Uterus (tissue), 4 donors: Measurements from ENCODE around the gene ASB15. TPM values are rescaled to one million over a fixed set of nuclear protein-coding genes. Genes with fewer than 3 reads are reported as not detected.

Source experiments
- DNase-seq, 2 donors: peaks; one replicate each; pipeline ENCODE4 v3.0.0-alpha.2; 2019 to 2020
- H3K27ac ChIP-seq, 2 donors: fragments of 200-600 bp; sonication (generic); 1 replicate in 1 of 2; 2 replicates in 1 of 2; pipeline ENCODE4 v1.5.1; 2016 to 2018
- H3K27me3 ChIP-seq, 2 donors: fragments of 200-600 bp; sonication (generic); one replicate each; pipeline ENCODE4 v1.5.1; 2018 to 2019; ENCODE audit warnings: control low read depth in 1 of 2
- H3K36me3 ChIP-seq, 2 donors: fragments of 200-600 bp; sonication (generic); one replicate each; pipeline ENCODE4 v1.5.1; 2019; ENCODE audit warnings: control low read depth in 1 of 2
- H3K4me1 ChIP-seq, 2 donors: fragments of 200-600 bp; sonication (generic); one replicate each; pipeline ENCODE4 v1.5.1; 2018 to 2019; ENCODE audit warnings: control low read depth in 1 of 2
- H3K4me3 ChIP-seq, 2 donors: fragments of 200-600 bp; sonication (generic); 1 replicate in 1 of 2; 2 replicates in 1 of 2; pipeline ENCODE4 v1.5.1; 2018 to 2019; ENCODE audit warnings: mild to moderate bottlenecking in 1 of 2
- H3K9me3 ChIP-seq, 2 donors: fragments of 200-600 bp; sonication (generic); one replicate each; pipeline ENCODE4 v1.5.1; 2019; ENCODE audit warnings: control low read depth in 1 of 2
- CTCF ChIP-seq, 4 experiments: fragments of 200-600 bp in 2 of 4; fragments of 450-650 bp in 2 of 4; sonication (generic) in 2 of 4; IDR thresholded peaks; one replicate each; pipeline ENCODE4 v1.5.1; 2016 to 2019; ENCODE audit warnings: antibody characterized with exemption in 4 of 4, mild to moderate bottlenecking in 2 of 4, moderate library complexity in 1 of 4
- POLR2A ChIP-seq, 2 donors: fragments of 450-650 bp; IDR thresholded peaks; one replicate each; pipeline ENCODE4 v1.6.1; 2016; ENCODE audit warnings: antibody characterized with exemption in 2 of 2, mild to moderate bottlenecking in 1 of 2, moderate library complexity in 1 of 2
- intact Hi-C: fragments of 100-400 bp; cut with DNase I; formaldehyde crosslinking; loops from one replicate; pipeline ENCODE4 v1.15.1; 2023; ENCODE audit warnings: low total_unique reads
- total RNA-seq, 4 donors: library from RNA; depleted of rRNA in 3 of 4; stranded (reverse); fragments of >200 nt in 3 of 4; gene quantifications; one replicate each; pipeline versions ENCODE4 v1.1.0 to v1.2.4, GENCODE V29; 2014 to 2023
- donor health status: DM: yes; HTN: yes; CAD: no.

The ASB15 gene
- total RNA-seq, 4 donors from 2014 or later: not detected

GRCh38 chr7:123657304-123657685, 55.7 kb downstream of the ASB15 start:
- TF ChIP-seq CTCF (IDR thresholded peaks at IDR 0.05): no peak
- no peak for TF ChIP-seq POLR2A (IDR thresholded peaks at IDR 0.05)
- Histone ChIP-seq H3K27me3 (no peaks in the 10 kb centered on the region), H3K9me3 (no peaks in the 10 kb centered on the region), H3K4me1 (no peaks in the 10 kb centered on the region), H3K27ac (no peak overlapping the region), H3K4me3 (no peak overlapping the region), H3K36me3 (no peaks in the 10 kb centered on the region)
- intact Hi-C loops: no loop called here
- DNase-seq: no peak

- no peaks in the 10 kb centered on the region for H3K36me3 ChIP-seq
- H3K4me3 ChIP-seq: no peak overlapping the region
- H3K4me1 ChIP-seq: no peaks in the 10 kb centered on the region
- intact Hi-C loops: no loop called here
- no peak for DNase-seq
- no peaks in the 10 kb centered on the region for H3K9me3 ChIP-seq
- H3K27ac ChIP-seq: no peak overlapping the region
- H3K27me3 ChIP-seq: no peaks in the 10 kb centered on the region
- no peak for TF ChIP-seq POLR2A (IDR thresholded peaks at IDR 0.05)
- no peak for TF ChIP-seq CTCF (IDR thresholded peaks at IDR 0.05)
Observed at GRCh38 chr7:123658023-123658422, 56.4 kb downstream of the ASB15 start.

DNA sequence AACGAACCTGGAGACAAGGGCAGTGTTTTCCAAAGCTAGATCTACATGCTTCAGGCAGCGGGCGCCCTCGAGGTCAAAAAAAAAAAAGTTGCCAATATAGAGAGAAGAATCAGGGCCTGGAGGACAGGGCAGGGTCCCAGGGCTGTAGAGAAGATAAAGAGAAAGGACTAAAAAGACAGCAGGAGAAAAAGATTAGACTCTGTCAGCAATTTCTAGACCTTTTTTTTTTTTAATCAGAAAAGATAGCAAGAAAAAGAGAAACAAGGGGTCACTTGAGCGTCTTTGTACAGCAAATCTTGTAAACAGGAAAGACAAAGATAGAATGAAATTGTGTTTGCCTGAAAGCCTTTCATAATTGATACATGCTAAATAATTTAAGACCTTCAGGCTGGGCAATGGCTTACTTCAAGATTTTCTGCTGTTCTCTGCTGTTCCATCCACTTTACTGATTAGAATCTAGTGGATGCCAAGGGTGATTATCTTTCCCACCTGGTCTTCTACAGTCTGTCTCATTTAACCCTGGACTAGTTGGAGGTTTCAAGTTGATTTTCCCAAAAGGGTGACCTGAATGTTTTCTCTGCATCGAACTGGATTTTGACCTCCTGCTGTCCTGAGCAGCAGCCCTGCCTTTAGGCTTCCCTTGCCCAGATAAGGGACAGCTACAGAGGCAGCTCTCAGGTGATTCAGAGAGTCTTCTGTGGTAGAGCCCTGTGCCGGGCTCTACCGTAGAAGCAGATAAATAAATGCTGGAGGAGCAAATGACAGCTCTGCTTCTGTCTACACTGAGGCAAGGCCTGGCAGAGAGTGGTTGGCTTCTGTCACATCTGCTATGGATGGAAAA, 59.1 kb downstream of the ASB15 start:
- H3K27ac ChIP-seq: no peak overlapping the region
- TF ChIP-seq CTCF (IDR thresholded peaks at IDR 0.05) (no peak), POLR2A (IDR thresholded peaks at IDR 0.05) (no peak)
- intact Hi-C loops: no loop called here
- no peaks in the 10 kb centered on the region for H3K36me3 ChIP-seq
- no peaks in the 10 kb centered on the region for H3K27me3 ChIP-seq
- no peaks in the 10 kb centered on the region for H3K4me1 ChIP-seq
- no peaks in the 10 kb centered on the region for H3K9me3 ChIP-seq
- H3K4me3 ChIP-seq: no peak overlapping the region
- no peak for DNase-seq

GRCh38 chr7:123661765-123662164, 60.1 kb downstream of the ASB15 start:
- Histone ChIP-seq H3K9me3 (no peaks in the 10 kb centered on the region), H3K4me3 (no peak overlapping the region), H3K27me3 (no peaks in the 10 kb centered on the region), H3K36me3 (no peaks in the 10 kb centered on the region), H3K4me1 (no peaks in the 10 kb centered on the region), H3K27ac (no peak overlapping the region)
- intact Hi-C loops: no loop called here
- no peak for DNase-seq
- TF ChIP-seq CTCF (IDR thresholded peaks at IDR 0.05) (no peak), POLR2A (IDR thresholded peaks at IDR 0.05) (no peak)

DNA sequence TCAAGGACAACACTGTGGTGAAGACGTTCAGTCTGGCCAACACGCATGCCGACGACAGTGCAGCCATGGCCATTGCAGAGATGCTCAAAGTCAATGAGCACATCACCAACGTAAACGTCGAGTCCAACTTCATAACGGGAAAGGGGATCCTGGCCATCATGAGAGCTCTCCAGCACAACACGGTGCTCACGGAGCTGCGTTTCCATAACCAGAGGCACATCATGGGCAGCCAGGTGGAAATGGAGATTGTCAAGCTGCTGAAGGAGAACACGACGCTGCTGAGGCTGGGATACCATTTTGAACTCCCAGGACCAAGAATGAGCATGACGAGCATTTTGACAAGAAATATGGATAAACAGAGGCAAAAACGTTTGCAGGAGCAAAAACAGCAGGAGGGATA, 60.7 kb downstream of the ASB15 start:
- intact Hi-C loops: no loop called here
- no peak overlapping the region for H3K4me3 ChIP-seq
- no peaks in the 10 kb centered on the region for H3K36me3 ChIP-seq
- no peak overlapping the region for H3K27ac ChIP-seq
- TF ChIP-seq CTCF (IDR thresholded peaks at IDR 0.05) (no peak), POLR2A (IDR thresholded peaks at IDR 0.05) (no peak)
- no peak for DNase-seq
- no peaks in the 10 kb centered on the region for H3K4me1 ChIP-seq
- no peaks in the 10 kb centered on the region for H3K27me3 ChIP-seq
- no peaks in the 10 kb centered on the region for H3K9me3 ChIP-seq
